ENCODE data around the gene AASDHPPT. TPM values are rescaled to one million over a fixed set of nuclear protein-coding genes. Genes with fewer than 3 reads are reported as not detected.

Gene AASDHPPT
- total RNA-seq, 1 experiment from 2014 or later = 69.2 TPM

DNA sequence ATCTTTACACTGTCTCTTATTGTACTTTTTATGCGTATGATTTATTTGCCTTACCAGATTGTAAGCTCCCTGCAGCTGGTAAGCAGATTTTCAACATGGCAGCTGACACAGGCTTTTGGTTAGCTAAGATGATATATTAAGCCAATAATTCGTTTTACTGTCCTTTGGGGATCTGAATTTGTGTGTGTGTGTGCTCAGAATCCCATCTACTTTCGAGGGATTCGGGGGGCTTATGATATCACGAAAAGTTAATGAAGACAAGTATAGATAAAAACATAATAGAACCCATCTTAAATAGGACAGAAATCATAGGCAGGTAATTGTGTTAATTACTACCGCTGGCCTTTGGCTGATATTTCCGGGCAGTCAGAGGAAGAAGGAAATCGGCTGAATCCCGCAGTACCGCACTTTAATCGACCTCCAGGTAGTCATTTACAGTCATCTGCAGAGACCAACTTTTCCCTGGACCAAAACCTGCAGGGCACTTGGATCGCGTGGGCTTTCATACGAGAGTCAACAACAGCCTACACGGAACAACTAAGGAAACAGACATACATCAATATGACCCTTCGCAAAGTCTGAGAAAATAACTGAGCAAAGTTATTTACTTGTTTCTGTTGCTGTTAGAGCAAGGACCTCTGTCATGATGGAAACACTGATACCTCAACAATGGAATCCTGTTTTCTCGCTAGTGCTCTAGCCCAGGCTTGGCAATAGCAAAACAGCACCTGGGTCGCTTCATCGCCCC, 1.1 kb upstream of the AASDHPPT start:
- in situ Hi-C loops (cut with HindIII; ENCODE audit: low pct_unique_long_range_greater_than_20kb, low sequenced_read_pairs) = no loop called here
- DNase-seq (ENCODE audit: low read depth, low spot score) = no peak

- in situ Hi-C loops (cut with HindIII; ENCODE audit: low pct_unique_long_range_greater_than_20kb, low sequenced_read_pairs) = no loop called here
Measured at GRCh38 chr11:106076919-106077608, 398 bp upstream of the AASDHPPT start, which contains the start of gene KBTBD3. KBTBD3 (minus strand) TSS chr11:106077347; CDS start chr11:106059097, 18,250 bp downstream.

GRCh38 chr11:106082096-106082495, 4.6 kb downstream of the AASDHPPT start:
- in situ Hi-C loops (cut with HindIII; ENCODE audit: low pct_unique_long_range_greater_than_20kb, low sequenced_read_pairs) = no loop called here
- no peak for DNase-seq (ENCODE audit: low read depth, low spot score)

More at GRCh38 chr11:106076919-106077608, 398 bp upstream of the AASDHPPT start, which contains the start of gene KBTBD3:
- peak; percentile 98 for DNase-seq (ENCODE audit: low read depth, low spot score)

DNA sequence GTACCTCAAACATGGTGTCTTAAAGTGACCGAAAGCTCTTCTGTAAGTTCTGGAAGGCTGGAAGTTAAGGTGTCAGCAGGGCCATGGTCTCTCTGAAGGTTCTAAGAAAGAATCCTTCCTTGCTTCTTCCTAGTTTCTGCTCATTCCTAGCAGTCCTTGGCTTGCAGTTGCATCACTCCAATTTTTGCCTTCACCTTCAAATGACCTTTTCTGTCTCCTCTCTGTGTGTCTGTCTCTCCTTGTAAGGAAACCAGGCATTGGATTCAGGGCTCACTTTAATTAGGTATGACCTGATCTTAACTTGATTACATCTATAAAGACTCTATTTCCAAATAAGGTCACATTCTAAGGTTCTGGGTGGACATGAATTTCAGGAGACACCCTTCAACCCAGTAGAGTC, 8.7 kb downstream of the AASDHPPT start:
- in situ Hi-C loops (cut with HindIII; ENCODE audit: low pct_unique_long_range_greater_than_20kb, low sequenced_read_pairs) = no loop called here
- no peak for DNase-seq (ENCODE audit: low read depth, low spot score)

- in situ Hi-C loops (cut with HindIII; ENCODE audit: low pct_unique_long_range_greater_than_20kb, low sequenced_read_pairs) = no loop called here
- DNase-seq (ENCODE audit: low read depth, low spot score) = peak; percentile 23
Measured at GRCh38 chr11:106086850-106087249, 9.4 kb downstream of the AASDHPPT start.

DNA sequence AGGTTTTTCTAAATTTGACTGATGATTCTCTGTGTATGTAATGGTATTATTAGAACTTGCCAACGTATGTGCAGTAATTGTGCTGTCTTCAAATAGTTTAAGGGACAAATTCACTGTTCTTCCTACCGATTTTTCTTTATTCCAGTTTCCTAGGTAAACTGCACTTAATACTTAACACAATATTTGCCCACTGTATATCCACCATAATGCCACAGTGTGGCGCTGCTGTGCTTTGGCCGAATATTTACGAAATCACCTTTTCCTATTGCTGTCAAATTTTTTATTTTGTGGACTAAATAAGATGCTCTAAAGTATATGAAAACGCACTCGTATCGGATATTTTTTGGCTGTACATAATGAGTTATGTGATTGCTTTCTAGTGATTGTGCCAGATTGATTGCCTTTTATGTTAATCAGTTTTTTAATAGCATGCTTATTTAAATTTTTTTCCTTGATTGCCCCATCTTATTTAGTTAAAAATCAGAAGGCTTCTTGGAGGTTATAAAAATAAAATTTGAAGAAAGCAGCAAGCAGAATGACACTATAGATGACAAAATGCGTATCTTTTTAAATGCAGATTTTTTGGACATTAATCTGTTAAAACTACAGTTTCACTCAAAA, 10.5 kb downstream of the AASDHPPT start:
- in situ Hi-C loops (cut with HindIII; ENCODE audit: low pct_unique_long_range_greater_than_20kb, low sequenced_read_pairs) = no loop called here
- DNase-seq (ENCODE audit: low read depth, low spot score) = peak; percentile 51

GRCh38 chr11:106088896-106089295, 11.4 kb downstream of the AASDHPPT start:
- no peak for DNase-seq (ENCODE audit: low read depth, low spot score)
- in situ Hi-C loops (cut with HindIII; ENCODE audit: low pct_unique_long_range_greater_than_20kb, low sequenced_read_pairs) = no loop called here

DNA sequence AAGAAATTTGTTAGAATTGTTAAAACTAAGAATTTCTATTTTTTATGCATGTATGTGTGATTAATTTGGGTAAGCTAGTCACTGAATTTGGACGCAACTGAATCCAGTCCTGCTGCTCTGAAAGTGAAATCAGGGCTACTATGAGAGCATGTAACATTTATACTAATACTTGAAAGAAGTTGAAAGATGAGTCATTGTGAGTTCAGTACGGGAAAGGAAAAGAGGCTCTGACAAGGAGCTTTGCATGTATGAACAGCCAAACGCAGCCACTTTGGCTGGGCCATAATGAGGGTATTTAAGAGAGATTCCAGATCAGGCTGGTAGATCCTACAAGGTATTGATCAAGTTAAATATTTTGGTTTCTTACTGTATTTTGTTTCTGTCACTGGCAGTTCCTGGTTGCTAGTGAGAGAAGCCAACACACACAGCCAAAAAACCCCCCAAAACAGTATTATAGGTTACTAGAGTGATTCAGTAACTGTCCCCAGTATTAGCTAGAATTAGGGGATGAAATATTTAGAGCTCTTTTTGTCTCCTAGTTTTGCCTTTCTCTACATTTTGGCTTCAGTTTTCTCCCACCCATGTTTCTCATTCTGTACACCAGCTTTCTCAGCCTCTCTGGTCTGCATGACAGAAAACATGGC, 14.1 kb downstream of the AASDHPPT start:
- in situ Hi-C loops (cut with HindIII; ENCODE audit: low pct_unique_long_range_greater_than_20kb, low sequenced_read_pairs) = no loop called here
- DNase-seq (ENCODE audit: low read depth, low spot score) = no peak

DNA sequence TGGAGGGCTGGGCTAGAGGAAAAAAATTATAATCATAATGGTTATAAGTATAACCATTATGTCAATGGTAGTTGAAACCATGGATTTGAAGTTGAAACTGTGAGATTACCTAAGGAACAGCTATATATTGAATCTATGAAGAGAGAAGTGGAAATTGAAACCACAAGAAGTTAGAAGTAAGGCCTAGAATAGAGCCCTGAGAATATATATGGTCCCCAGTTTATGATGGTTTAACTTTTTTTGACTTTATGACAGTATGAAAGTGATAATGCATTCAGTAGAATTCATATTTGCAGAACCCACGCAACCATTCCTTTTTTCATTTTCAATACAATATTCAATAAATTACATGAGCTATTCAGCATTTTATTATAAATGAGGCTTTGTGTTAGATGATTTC, 15.0 kb downstream of the AASDHPPT start:
- no peak for DNase-seq (ENCODE audit: low read depth, low spot score)
- in situ Hi-C loops (cut with HindIII; ENCODE audit: low pct_unique_long_range_greater_than_20kb, low sequenced_read_pairs) = no loop called here

GRCh38 chr11:106098893-106099553, 21.6 kb downstream of the AASDHPPT start:
- in situ Hi-C loops (cut with HindIII; ENCODE audit: low pct_unique_long_range_greater_than_20kb, low sequenced_read_pairs) = no loop called here
- DNase-seq (ENCODE audit: low read depth, low spot score) = no peak

DNA sequence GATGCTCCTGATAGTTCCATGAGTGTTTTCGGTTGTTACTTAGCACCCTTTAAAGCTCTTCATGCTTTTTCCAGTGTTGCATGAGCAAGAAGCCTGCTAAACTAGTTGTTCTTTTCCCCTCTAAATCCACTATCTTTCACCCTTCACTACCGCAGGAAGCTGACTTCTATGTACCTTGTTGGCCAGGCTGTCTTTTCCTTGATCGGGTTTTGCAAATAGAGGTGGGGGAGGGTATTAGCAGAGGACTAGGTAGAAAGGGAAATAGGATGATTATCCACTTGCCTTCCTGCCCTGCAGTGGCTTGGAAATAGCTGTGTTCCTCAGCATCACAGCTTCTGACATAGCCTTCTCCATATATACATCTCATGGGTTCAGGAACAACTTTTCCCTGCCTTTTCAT, 23.9 kb downstream of the AASDHPPT start:
- in situ Hi-C loops (cut with HindIII; ENCODE audit: low pct_unique_long_range_greater_than_20kb, low sequenced_read_pairs) = no loop called here
- no peak for DNase-seq (ENCODE audit: low read depth, low spot score)

DNA sequence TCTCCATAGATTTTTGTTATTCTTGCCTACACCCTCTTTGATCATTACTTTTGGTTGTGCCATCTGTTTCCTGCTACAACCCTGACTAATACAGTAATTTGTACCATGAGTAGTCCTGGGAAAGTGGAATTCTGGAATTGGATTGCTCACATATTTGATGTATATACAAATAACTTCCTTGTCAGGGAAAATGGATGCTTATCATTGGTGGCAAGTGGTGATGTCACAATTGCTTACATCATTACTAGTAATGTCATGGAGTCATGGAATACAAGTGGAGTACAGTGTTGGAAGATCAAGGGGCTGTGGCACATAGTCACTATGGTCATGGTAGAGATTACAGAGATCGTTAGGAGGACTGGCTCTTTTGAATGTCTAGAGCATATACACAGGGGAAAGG, 24.4 kb downstream of the AASDHPPT start:
- DNase-seq (ENCODE audit: low read depth, low spot score) = no peak
- in situ Hi-C loops (cut with HindIII; ENCODE audit: low pct_unique_long_range_greater_than_20kb, low sequenced_read_pairs) = no loop called here

GRCh38 chr11:106105986-106106385, 28.5 kb downstream of the AASDHPPT start:
- no peak for DNase-seq (ENCODE audit: low read depth, low spot score)
- in situ Hi-C loops (cut with HindIII; ENCODE audit: low pct_unique_long_range_greater_than_20kb, low sequenced_read_pairs) = no loop called here

- in situ Hi-C loops (cut with HindIII; ENCODE audit: low pct_unique_long_range_greater_than_20kb, low sequenced_read_pairs) = no loop called here
- DNase-seq (ENCODE audit: low read depth, low spot score) = no peak
Measured at GRCh38 chr11:106121570-106122320, 44.3 kb downstream of the AASDHPPT start.

GRCh38 chr11:106127604-106128003, 50.1 kb downstream of the AASDHPPT start:
- in situ Hi-C loops (cut with HindIII; ENCODE audit: low pct_unique_long_range_greater_than_20kb, low sequenced_read_pairs) = no loop called here
- DNase-seq (ENCODE audit: low read depth, low spot score) = no peak

DNA sequence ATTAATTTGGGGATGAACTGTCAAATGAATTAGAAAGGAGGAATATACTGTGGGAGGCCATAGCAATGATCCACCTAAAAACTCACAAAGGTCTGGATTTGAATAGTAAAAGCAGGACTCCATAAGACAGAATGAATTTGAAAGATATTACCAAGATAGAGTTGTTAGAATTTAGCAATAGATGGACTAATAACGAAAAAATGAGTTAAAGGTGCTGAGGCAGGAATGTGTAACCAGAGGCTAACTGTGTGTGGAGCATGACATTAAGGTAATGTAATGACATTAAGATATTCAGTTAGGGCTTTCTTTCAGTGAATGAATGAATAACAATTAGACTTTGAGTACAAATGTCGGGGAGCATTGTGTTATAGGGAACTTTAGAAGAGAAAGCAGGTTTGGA, 51.3 kb downstream of the AASDHPPT start:
- in situ Hi-C loops (cut with HindIII; ENCODE audit: low pct_unique_long_range_greater_than_20kb, low sequenced_read_pairs) = no loop called here

DNA sequence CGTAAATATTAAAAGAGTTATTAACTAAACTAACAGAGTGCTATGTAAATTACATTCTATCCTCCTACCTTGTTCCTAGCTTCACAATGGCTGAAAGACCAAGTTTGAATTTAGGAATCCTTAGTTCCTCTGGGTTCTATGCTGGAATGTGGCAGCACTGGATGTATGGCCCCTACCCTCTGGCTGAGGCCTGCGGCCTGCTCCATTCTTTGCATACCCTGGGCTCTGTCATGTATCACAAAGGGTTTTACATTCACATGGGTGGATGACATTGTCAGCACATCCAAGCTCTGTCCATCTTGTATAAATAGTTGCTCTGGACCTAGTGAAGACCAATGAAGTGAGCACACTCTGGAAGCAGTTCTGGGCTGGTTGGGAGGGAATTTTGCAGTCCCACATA, 54.5 kb downstream of the AASDHPPT start:
- no peak for DNase-seq (ENCODE audit: low read depth, low spot score)
- in situ Hi-C loops (cut with HindIII; ENCODE audit: low pct_unique_long_range_greater_than_20kb, low sequenced_read_pairs) = no loop called here

More for the DNA sequence above, 51.3 kb downstream of the AASDHPPT start:
- DNase-seq (ENCODE audit: low read depth, low spot score) = no peak
